GM20431 (cell line): ENCODE results near the gene TRIM16.
"Not testable (repeated sequence)": the region's sequence is repeated elsewhere in the genome, so short reads cannot be mapped to it uniquely, and the experiment has no call there.

Experiments
- in situ Hi-C: fragments of 300-500 bp; cut with MseI, MboI; formaldehyde crosslinking; loops from one replicate; pipeline ENCODE4 v1.15.0; 2020; ENCODE audit warnings: low sequenced_read_pairs; ENCODE audit not compliant: unreplicated experiment

TRIM16 gene

GRCh38 chr17:15622124-15622523 is 62.0 kb downstream of the TRIM16 start:
- in situ Hi-C loops, result not testable (repeated sequence)

GRCh38 chr17:15619331-15620058 is 64.6 kb downstream of the TRIM16 start, which contains the start of gene FBXW10B:
Gene FBXW10B (minus strand): TSS chr17:15619704. CDS start chr17:15619512, 192 bp downstream.
- in situ Hi-C loops, result not testable (repeated sequence)

GRCh38 chr17:15616828-15617227 is 67.3 kb downstream of the TRIM16 start:
- in situ Hi-C loops, result not testable (repeated sequence)

GRCh38 chr17:15615850-15616249 is 68.3 kb downstream of the TRIM16 start:
- in situ Hi-C loops, result not testable (repeated sequence)

- in situ Hi-C loops, result not testable (repeated sequence)
Measured at GRCh38 chr17:15613111-15613510, 71.0 kb downstream of the TRIM16 start.

- in situ Hi-C loops, result not testable (repeated sequence)
Measured at GRCh38 chr17:15592960-15593359, 91.2 kb downstream of the TRIM16 start.

GRCh38 chr17:15591986-15592385 is 92.1 kb downstream of the TRIM16 start:
- in situ Hi-C loops, result not testable (repeated sequence)

GRCh38 chr17:15590844-15591243 is 93.3 kb downstream of the TRIM16 start:
- in situ Hi-C loops, result not testable (repeated sequence)

GRCh38 chr17:15589544-15590536 is 94.3 kb downstream of the TRIM16 start:
- in situ Hi-C loops, result not testable (repeated sequence)

GRCh38 chr17:15588017-15588416 is 96.1 kb downstream of the TRIM16 start:
- in situ Hi-C loops, result not testable (repeated sequence)

- in situ Hi-C loops, result not testable (repeated sequence)
Measured at GRCh38 chr17:15583313-15583712, 100.8 kb downstream of the TRIM16 start.

GRCh38 chr17:15581462-15581861 is 102.6 kb downstream of the TRIM16 start:
- in situ Hi-C loops, result not testable (repeated sequence)
